Aorta (tissue), 5 donors: ENCODE data around the gene P2RX5. TPM values are rescaled to one million over a fixed set of nuclear protein-coding genes. Genes with fewer than 3 reads are reported as not detected.

Source experiments
- ATAC-seq: fragments of 200-7000 bp; cut with Tn5 transposase; one replicate; pipeline ENCODE4 v1.9.1; 2022; ENCODE audit warnings: moderate library complexity; ENCODE audit not compliant: low FRiP score
- DNase-seq, 2 donors: peaks; one replicate each; pipeline ENCODE4 v3.0.0-alpha.2; 2020
- H3K27ac ChIP-seq, 2 donors: one replicate each; pipeline ENCODE4 v1.5.1; 2013; ENCODE audit warnings: low read length in 2 of 2, mild to moderate bottlenecking in 2 of 2, moderate library complexity in 2 of 2, control low read depth in 1 of 2, inconsistent platforms in 1 of 2, low read depth in 1 of 2
- H3K27me3 ChIP-seq, 2 donors: one replicate each; pipeline ENCODE4 v1.6.1; 2013; ENCODE audit warnings: control low read depth in 1 of 2, low read length in 1 of 2, mild to moderate bottlenecking in 1 of 2, moderate library complexity in 1 of 2; ENCODE audit not compliant: insufficient read depth in 2 of 2, control insufficient read depth in 1 of 2
- H3K36me3 ChIP-seq, 2 donors: one replicate each; pipeline ENCODE4 v1.6.1; 2013; ENCODE audit warnings: control low read depth in 1 of 2, low read length in 1 of 2, mild to moderate bottlenecking in 1 of 2; ENCODE audit not compliant: insufficient read depth in 2 of 2, control insufficient read depth in 1 of 2
- H3K4me1 ChIP-seq, 2 donors: one replicate each; pipeline ENCODE4 v1.6.1; 2013; ENCODE audit warnings: low read length in 2 of 2, control low read depth in 1 of 2, mild to moderate bottlenecking in 1 of 2, moderate library complexity in 1 of 2; ENCODE audit not compliant: insufficient read depth in 2 of 2, control insufficient read depth in 1 of 2
- H3K4me3 ChIP-seq, 2 donors: one replicate each; pipeline ENCODE4 v1.5.1; 2013; ENCODE audit warnings: low read length in 2 of 2, control low read depth in 1 of 2, mild to moderate bottlenecking in 1 of 2
- H3K9me3 ChIP-seq: one replicate; pipeline ENCODE4 v1.6.1; 2013; ENCODE audit warnings: mild to moderate bottlenecking, low read length; ENCODE audit not compliant: control insufficient read depth
- WGBS, 2 donors: extraction: QIAGEN DNeasy Blood & Tissue Kit; methylation state at CpG; one replicate each; pipeline ENCODE4 v1.1.7; 2013; 5-methylcytosine and 5-hydroxymethylcytosine counted together
- intact Hi-C, 2 donors: fragments of 100-400 bp; cut with DNase I; formaldehyde crosslinking; loops; one replicate each; pipeline versions ENCODE4 v1.14.2 to v1.15.0; 2022
- polyA plus RNA-seq, 2 donors: library from polyadenylated mRNA; stranded (reverse); fragments of 200-250 nt; gene quantifications; one replicate each; pipeline ENCODE4 v1.2.3, GENCODE V29; 2013
- total RNA-seq, 2 donors: library from RNA; stranded (reverse); fragmentation: NEBNext Ultra II Directional; extraction: Animal tissue kit (Norgen Biotek cat#: 25700); gene quantifications; one replicate each; pipeline ENCODE4 v1.2.1, GENCODE V29; 2021
- donor health status: healthy with polysubstance abuse.
- donor health status: Bipolar disorder and iron deficiency.
- donor health status: DM: no; HTN: no; CAD: no.
- donor health status: DM: no; HTN: no; CAD: no.
- donor health status: DM: yes; HTN: yes; CAD: no.

P2RX5 gene
- total and polyA plus RNA-seq, 4 donors, result 0.61 to 4.9 (median 1.2) TPM

DNA sequence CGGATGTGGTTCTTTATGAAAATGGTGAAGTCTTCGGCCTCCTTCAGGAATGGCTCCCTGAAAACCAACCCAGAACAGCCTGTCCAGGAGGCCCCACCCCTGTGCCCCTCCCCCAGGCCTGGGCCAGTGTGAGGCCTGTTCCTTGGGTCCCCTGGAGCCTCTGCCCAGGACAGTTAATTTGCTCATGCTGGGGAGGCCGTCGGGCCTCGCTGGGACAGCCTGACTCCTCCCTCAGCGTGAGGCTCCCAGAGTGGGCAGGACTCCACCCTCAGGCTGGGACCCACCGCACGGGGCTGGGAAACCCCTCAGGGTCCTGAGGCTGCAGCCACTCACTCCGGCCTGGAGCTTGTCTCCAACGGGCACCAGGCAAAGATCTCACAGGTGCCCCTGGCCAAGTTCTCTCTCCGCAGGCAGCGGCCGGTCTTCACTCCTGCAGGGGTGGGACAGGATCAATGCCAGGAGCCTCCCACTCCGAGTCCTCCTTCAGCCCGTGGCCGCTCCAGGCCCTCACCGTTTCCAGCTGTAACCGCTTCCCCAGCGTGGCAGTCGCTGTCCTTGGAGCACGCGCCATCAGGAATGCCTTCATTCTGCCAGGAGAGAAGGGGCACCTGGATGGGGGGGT, 5.8 kb downstream of the P2RX5 start:
- 73 to 81% methylated on average over 21 to 22 of the region's 22 CpGs for WGBS, 2 donors
- DNase-seq (no peak), ATAC-seq (peak; percentile 34)
- Histone ChIP-seq H3K27me3 (no peaks in the 10 kb centered on the region), H3K4me3 (no peak overlapping the region), H3K9me3 (no peaks in the 10 kb centered on the region), H3K4me1 (no peaks in the 10 kb centered on the region), H3K27ac (no peak overlapping the region), H3K36me3 (no peaks in the 10 kb centered on the region)
- intact Hi-C loops, result no loop called here

DNA sequence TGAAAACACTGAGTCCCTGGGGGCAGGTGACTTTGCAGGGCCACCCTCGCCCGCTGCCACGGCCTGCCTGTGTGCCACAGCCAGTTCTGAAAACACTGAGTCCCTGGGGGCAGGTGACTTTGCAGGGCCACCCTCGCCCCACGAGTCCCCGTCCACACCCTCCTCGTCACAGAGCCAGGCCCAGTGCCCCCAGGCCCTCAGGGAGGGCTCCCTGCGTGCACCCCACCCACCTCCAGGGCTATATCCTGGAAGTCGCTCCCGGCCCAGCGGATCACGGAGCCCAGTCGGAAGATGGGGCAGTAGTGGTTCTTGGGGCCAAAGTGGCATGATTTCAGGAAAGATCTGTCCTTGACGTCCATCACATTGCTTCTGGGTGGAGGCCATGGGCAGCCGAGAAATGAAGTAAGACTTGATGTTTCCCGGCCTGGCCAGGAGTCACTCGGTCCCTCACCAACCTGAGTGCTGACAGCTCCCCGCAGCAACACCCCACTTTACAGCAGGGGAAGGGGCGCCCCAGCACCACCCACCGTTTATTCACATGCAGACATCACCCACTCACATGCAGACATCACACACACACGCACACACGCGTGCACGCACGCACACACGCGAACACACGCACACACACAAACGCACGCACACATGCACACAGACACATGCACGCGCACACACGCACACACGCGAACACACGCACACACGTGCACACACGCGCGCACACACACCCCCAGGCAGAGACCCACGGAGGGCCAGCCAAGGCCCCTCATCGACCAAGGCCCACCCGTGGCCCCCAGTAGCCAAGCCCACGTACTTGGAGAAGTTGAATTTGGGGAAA, 6.5 kb downstream of the P2RX5 start:
- H3K27ac ChIP-seq, result no peak overlapping the region
- whole genome bisulfite sequencing, 2 donors, result 88 to 90% methylated on average over 41 to 44 of the region's 44 CpGs
- intact Hi-C loops, result no loop called here
- H3K36me3 ChIP-seq, result no peaks in the 10 kb centered on the region
- DNase-seq, result no peak
- peak; percentile 57 for ATAC-seq
- H3K9me3 ChIP-seq, result no peaks in the 10 kb centered on the region
- H3K27me3 ChIP-seq, result no peaks in the 10 kb centered on the region
- H3K4me1 ChIP-seq, result no peaks in the 10 kb centered on the region
- H3K4me3 ChIP-seq, result no peak overlapping the region

DNA sequence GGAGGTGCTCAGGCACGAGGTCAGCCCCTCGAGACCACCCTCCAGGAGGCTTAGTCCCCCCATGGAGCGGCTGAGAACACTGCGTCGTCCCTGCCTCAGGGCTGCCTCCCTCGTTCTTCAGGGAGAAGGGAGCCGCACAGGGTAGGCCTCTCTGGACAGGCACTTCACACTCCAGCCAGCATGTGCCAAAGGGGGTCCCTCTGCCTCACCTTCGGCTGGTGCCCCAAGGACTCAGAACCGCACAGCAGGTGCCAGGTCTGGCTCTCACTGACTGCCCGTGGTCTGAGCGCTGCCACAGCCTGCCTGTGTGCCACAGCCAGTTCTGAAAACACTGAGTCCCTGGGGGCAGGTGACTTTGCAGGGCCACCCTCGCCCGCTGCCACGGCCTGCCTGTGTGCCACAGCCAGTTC, 7.1 kb downstream of the P2RX5 start:
- ATAC-seq (peak; percentile 38), DNase-seq (no peak)
- Histone ChIP-seq H3K27ac (no peak overlapping the region), H3K36me3 (no peaks in the 10 kb centered on the region), H3K27me3 (no peaks in the 10 kb centered on the region), H3K4me1 (no peaks in the 10 kb centered on the region), H3K4me3 (no peak overlapping the region), H3K9me3 (no peaks in the 10 kb centered on the region)
- intact Hi-C loops, result no loop called here
- 78 to 81% methylated on average over 11 to 14 of the region's 14 CpGs for WGBS, 2 donors

GRCh38 chr17:3688027-3688553, 7.9 kb downstream of the P2RX5 start:
- WGBS, 2 donors, result 41 to 45% methylated on average over 19 of the region's 19 CpGs
- Histone ChIP-seq H3K9me3 (no peaks in the 10 kb centered on the region), H3K27me3 (no peaks in the 10 kb centered on the region), H3K27ac (no peak overlapping the region), H3K4me3 (no peak overlapping the region), H3K36me3 (no peaks in the 10 kb centered on the region), H3K4me1 (no peaks in the 10 kb centered on the region)
- DNase-seq (no peak), ATAC-seq (peak; percentile 60)
- intact Hi-C loops, result no loop called here

- H3K36me3 ChIP-seq, result no peaks in the 10 kb centered on the region
- WGBS, 2 donors, result 24 to 26% methylated on average over 9 to 13 of the region's 13 CpGs
- H3K27ac ChIP-seq, result no peak overlapping the region
- ATAC-seq, result no peak
- no peak for DNase-seq
- H3K27me3 ChIP-seq, result no peaks in the 10 kb centered on the region
- no peak overlapping the region for H3K4me3 ChIP-seq
- no peaks in the 10 kb centered on the region for H3K9me3 ChIP-seq
- intact Hi-C loops, result no loop called here
- H3K4me1 ChIP-seq, result no peaks in the 10 kb centered on the region
Observed at GRCh38 chr17:3685174-3685573, 10.8 kb downstream of the P2RX5 start.

DNA sequence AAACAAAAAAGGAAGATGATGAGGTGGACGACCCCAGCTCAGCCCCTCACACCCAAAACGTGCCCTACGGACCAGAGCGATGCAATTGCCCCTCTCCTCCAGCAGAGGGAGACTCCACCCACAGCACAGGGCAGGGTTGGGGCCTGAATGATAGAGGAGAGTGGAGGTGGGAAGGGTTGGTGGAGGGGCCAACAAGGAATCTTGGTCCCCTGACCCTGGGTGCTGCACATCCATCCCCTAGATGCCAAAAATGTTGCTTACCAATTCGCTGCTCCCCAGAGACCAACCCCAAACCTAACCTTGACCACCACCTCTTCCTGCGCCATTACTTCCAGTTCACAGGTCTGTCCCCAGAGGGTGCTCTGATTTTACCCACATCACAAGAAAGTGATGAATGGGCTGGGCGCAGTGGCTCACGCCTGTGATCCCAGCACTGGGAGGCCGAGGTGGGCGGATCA, 12.9 kb downstream of the P2RX5 start:
- DNase-seq (no peak), ATAC-seq (peak; percentile 75)
- Histone ChIP-seq H3K4me3 (no peak overlapping the region), H3K36me3 (no peaks in the 10 kb centered on the region), H3K27ac (no peak overlapping the region), H3K9me3 (no peaks in the 10 kb centered on the region), H3K27me3 (no peaks in the 10 kb centered on the region), H3K4me1 (no peaks in the 10 kb centered on the region)
- 31 to 33% methylated on average over 10 of the region's 10 CpGs for WGBS, 2 donors
- intact Hi-C loops, result no loop called here

DNA sequence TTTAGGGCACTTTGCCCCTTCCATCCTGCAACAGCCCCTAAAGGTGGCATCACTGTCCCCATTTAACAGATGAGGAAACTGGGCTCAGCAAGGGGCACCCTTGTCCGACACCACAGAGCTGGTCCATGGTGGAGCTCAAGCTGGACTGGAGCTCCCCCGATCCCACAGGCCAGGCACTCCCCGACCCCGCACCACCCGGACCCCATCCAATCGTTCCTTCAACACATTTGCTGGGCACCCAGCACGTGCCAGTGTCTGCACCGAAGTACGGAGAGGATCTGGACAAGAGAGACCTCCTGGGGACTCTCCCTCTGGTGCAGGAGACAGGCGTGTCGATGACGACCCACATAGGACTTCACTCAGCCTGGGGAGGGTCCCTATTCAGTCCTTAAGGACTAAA, 13.9 kb downstream of the P2RX5 start:
- Histone ChIP-seq H3K4me1 (no peaks in the 10 kb centered on the region), H3K27ac (no peak overlapping the region), H3K9me3 (no peaks in the 10 kb centered on the region), H3K36me3 (no peaks in the 10 kb centered on the region), H3K27me3 (no peaks in the 10 kb centered on the region), H3K4me3 (no peak overlapping the region)
- DNase-seq, result no peak
- no peak for ATAC-seq
- intact Hi-C loops, result no loop called here
- WGBS, 2 donors, result 86 to 88% methylated on average over 12 of the region's 12 CpGs

DNA sequence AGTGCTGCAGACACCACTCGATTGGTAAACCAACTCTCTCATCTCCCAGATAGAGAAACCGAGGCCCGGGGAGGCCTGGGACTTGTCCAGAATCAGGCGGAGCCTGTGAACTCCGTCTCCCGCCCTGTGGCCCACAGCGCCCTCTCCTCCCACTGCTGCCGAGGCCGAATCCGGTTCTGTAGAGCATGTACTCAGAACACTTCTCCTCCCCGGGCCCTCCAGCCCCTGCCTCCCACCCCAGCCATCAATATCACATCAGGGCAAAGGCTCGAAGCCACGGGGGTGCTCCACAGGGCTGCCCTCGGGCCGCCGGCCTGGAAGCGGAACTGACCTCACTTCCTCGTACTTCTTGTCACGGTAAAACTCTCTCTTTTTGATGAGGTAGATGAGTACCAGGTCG, 14.4 kb downstream of the P2RX5 start:
- H3K27ac ChIP-seq, result no peak overlapping the region
- H3K4me1 ChIP-seq, result no peaks in the 10 kb centered on the region
- no peak for DNase-seq
- H3K9me3 ChIP-seq, result no peaks in the 10 kb centered on the region
- H3K36me3 ChIP-seq, result no peaks in the 10 kb centered on the region
- intact Hi-C loops, result no loop called here
- WGBS, 2 donors, result 79 to 82% methylated on average over 20 of the region's 20 CpGs
- no peak for ATAC-seq
- H3K4me3 ChIP-seq, result no peak overlapping the region
- no peaks in the 10 kb centered on the region for H3K27me3 ChIP-seq

GRCh38 chr17:3681057-3681456, 14.9 kb downstream of the P2RX5 start:
- no peaks in the 10 kb centered on the region for H3K9me3 ChIP-seq
- H3K4me3 ChIP-seq, result no peak overlapping the region
- H3K36me3 ChIP-seq, result no peaks in the 10 kb centered on the region
- 82 to 87% methylated on average over 12 of the region's 12 CpGs for WGBS, 2 donors
- ATAC-seq (no peak), DNase-seq (no peak)
- no peak overlapping the region for H3K27ac ChIP-seq
- no peaks in the 10 kb centered on the region for H3K4me1 ChIP-seq
- no peaks in the 10 kb centered on the region for H3K27me3 ChIP-seq
- intact Hi-C loops, result no loop called here
